NCI-H460 (cell line): Measurements from ENCODE around the gene NDUFS1. TPM values are rescaled to one million over a fixed set of nuclear protein-coding genes. Genes with fewer than 3 reads are reported as not detected.
"Not testable (repeated sequence)": the region's sequence is repeated elsewhere in the genome, so short reads cannot be mapped to it uniquely, and the experiment has no call there.

Experiments
- DNase-seq: peaks from one replicate; pipeline ENCODE4 v3.0.0-alpha.2; 2016; ENCODE audit warnings: low read depth; ENCODE audit errors: extremely low read depth
- total RNA-seq: library from RNA; depleted of rRNA; stranded (reverse); fragments of >200 nt; shearing (Covaris generic); gene quantifications from 2 replicates; pipeline ENCODE4 v1.2.3, GENCODE V29; 2014

NDUFS1 gene
- total RNA-seq, 1 experiment from 2014 or later = 203 TPM

GRCh38 chr2:206105541-206105940 lies 53.7 kb downstream of the NDUFS1 start:
- DNase-seq = no peak

- no peak for DNase-seq
Measured at GRCh38 chr2:206105038-206105437, 54.2 kb downstream of the NDUFS1 start.

GRCh38 chr2:206098872-206099271 lies 60.4 kb downstream of the NDUFS1 start:
- not testable (repeated sequence) for DNase-seq

- DNase-seq = no peak
Measured at GRCh38 chr2:206098471-206098870, 60.8 kb downstream of the NDUFS1 start.

- no peak for DNase-seq
Measured at GRCh38 chr2:206096876-206097275, 62.4 kb downstream of the NDUFS1 start.

GRCh38 chr2:206095536-206096332 lies 63.5 kb downstream of the NDUFS1 start:
- DNase-seq = no peak

GRCh38 chr2:206092297-206092696 lies 66.9 kb downstream of the NDUFS1 start:
- DNase-seq = no peak

GRCh38 chr2:206088248-206088647 lies 71.0 kb downstream of the NDUFS1 start:
- no peak for DNase-seq

- DNase-seq = no peak
Measured at GRCh38 chr2:206086716-206087350, 72.4 kb downstream of the NDUFS1 start.

- peak; percentile 82 for DNase-seq
Measured at GRCh38 chr2:206085742-206086445, 73.3 kb downstream of the NDUFS1 start, which contains the start of gene INO80D. Gene INO80D (minus strand): TSS chr2:206086174. CDS start chr2:206063016, 23,158 bp downstream.

GRCh38 chr2:206084870-206085741 lies 74.1 kb downstream of the NDUFS1 start:
- peak; percentile 18 for DNase-seq

- DNase-seq = peak; percentile 65
Measured at GRCh38 chr2:206084439-206084869, 74.8 kb downstream of the NDUFS1 start.

- DNase-seq = no peak
Measured at GRCh38 chr2:206083602-206084438, 75.4 kb downstream of the NDUFS1 start.

- DNase-seq = no peak
Measured at GRCh38 chr2:206082298-206082843, 76.9 kb downstream of the NDUFS1 start.

GRCh38 chr2:206080927-206081326 lies 78.3 kb downstream of the NDUFS1 start:
- no peak for DNase-seq

- DNase-seq = no peak
Measured at GRCh38 chr2:206079699-206080465, 79.4 kb downstream of the NDUFS1 start.

- DNase-seq = not testable (repeated sequence)
Measured at GRCh38 chr2:206077879-206078278, 81.4 kb downstream of the NDUFS1 start.

- DNase-seq = no peak
Measured at GRCh38 chr2:206075113-206075512, 84.1 kb downstream of the NDUFS1 start.
